Glutamatergic neuron (in vitro differentiated cells): Measurements from ENCODE around the gene LITAF. TPM values are rescaled to one million over a fixed set of nuclear protein-coding genes. Genes with fewer than 3 reads are reported as not detected.
A peak's percentile ranks its signal among the peaks of the same experiment; 100 is the strongest.

Source experiments
- DNase-seq: peaks from one replicate; pipeline ENCODE4 v3.0.0; 2022
- H3K27ac Mint-ChIP-seq: one replicate; pipeline ENCODE4 v1.8.0; 2020; ENCODE audit warnings: mild to moderate bottlenecking, mixed read lengths, inconsistent platforms; ENCODE audit not compliant: unreplicated experiment
- H3K27me3 Mint-ChIP-seq: one replicate; pipeline ENCODE4 v1.8.0; 2020; ENCODE audit warnings: mild to moderate bottlenecking, moderate library complexity, mixed read lengths, inconsistent platforms; ENCODE audit not compliant: unreplicated experiment
- H3K36me3 Mint-ChIP-seq: one replicate; pipeline ENCODE4 v1.8.0; 2020; ENCODE audit warnings: mild to moderate bottlenecking, mixed read lengths, inconsistent platforms; ENCODE audit not compliant: unreplicated experiment
- H3K4me1 Mint-ChIP-seq: one replicate; pipeline ENCODE4 v1.8.0; 2020; ENCODE audit warnings: mild to moderate bottlenecking, low read depth, mixed read lengths, inconsistent platforms; ENCODE audit not compliant: unreplicated experiment
- H3K4me3 Mint-ChIP-seq: one replicate; pipeline ENCODE4 v1.8.0; 2020; ENCODE audit warnings: mild to moderate bottlenecking, mixed read lengths, inconsistent platforms; ENCODE audit not compliant: unreplicated experiment
- H3K9me3 Mint-ChIP-seq: one replicate; pipeline ENCODE4 v1.8.0; 2020; ENCODE audit warnings: mild to moderate bottlenecking, moderate library complexity, mixed read lengths, inconsistent platforms; ENCODE audit not compliant: unreplicated experiment
- total RNA-seq: library from RNA; stranded (reverse); fragmentation: NEBNext Ultra II Directional; extraction: Animal tissue kit (Norgen Biotek cat#: 25700); gene quantifications from one replicate; pipeline ENCODE4 v1.2.1, GENCODE V29; 2021; ENCODE audit not compliant: unreplicated experiment
- TF ChIP-seq, protein P1 (sequence below): fragments of 200-600 bp; sonication (generic); IDR thresholded peaks from one replicate; pipeline ENCODE4 v1.5.0; 2021; ENCODE audit not compliant: partially characterized antibody, unreplicated experiment

The LITAF gene
- total RNA-seq, 1 donor from 2014 or later, result 29.2 TPM

DNA sequence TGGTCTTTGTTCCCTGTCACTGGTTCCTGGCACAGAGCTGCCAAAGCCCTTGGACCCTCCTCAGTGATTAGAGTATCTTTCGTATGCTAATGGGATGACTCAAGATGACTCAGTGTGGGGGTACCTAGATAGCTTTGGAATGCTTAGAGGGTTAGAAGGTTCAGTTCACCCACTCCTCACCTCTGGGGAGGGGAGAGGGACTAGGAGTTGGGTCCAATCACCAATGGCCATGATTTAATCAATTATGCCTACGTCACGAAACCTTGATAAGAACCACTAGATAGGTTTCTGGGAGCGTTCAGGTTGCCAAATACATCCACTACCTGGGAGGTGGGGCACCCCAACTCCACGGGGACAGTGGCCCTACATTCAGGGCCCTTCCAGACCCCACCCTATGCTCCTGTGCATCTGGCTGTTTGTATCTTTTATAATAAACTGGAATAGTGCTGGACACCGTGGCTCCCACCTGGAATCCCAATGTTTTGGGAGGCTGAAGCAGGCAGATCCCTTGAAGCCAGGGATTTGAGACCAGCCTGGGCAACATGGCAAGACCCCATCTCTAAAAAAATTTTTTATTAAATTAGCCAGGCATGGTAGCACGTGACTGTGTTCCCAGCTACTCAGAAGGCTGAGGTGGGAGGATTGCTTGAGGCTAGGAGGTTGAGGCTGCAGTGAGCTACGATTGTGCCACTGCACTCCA, 29.2 kb upstream of the LITAF start:
- TF ChIP-seq, protein P1, sequence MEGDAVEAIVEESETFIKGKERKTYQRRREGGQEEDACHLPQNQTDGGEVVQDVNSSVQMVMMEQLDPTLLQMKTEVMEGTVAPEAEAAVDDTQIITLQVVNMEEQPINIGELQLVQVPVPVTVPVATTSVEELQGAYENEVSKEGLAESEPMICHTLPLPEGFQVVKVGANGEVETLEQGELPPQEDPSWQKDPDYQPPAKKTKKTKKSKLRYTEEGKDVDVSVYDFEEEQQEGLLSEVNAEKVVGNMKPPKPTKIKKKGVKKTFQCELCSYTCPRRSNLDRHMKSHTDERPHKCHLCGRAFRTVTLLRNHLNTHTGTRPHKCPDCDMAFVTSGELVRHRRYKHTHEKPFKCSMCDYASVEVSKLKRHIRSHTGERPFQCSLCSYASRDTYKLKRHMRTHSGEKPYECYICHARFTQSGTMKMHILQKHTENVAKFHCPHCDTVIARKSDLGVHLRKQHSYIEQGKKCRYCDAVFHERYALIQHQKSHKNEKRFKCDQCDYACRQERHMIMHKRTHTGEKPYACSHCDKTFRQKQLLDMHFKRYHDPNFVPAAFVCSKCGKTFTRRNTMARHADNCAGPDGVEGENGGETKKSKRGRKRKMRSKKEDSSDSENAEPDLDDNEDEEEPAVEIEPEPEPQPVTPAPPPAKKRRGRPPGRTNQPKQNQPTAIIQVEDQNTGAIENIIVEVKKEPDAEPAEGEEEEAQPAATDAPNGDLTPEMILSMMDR, result no peak
- peaks cover 8% of the 10 kb centered on the region for H3K27me3 Mint-ChIP-seq
- H3K36me3 Mint-ChIP-seq, result no peaks in the 10 kb centered on the region
- no peak overlapping the region for H3K4me3 Mint-ChIP-seq
- no peak overlapping the region for H3K27ac Mint-ChIP-seq
- no peak for DNase-seq
- peaks cover 8% of the 10 kb centered on the region for H3K4me1 Mint-ChIP-seq
- peaks cover 5% of the 10 kb centered on the region for H3K9me3 Mint-ChIP-seq

DNA sequence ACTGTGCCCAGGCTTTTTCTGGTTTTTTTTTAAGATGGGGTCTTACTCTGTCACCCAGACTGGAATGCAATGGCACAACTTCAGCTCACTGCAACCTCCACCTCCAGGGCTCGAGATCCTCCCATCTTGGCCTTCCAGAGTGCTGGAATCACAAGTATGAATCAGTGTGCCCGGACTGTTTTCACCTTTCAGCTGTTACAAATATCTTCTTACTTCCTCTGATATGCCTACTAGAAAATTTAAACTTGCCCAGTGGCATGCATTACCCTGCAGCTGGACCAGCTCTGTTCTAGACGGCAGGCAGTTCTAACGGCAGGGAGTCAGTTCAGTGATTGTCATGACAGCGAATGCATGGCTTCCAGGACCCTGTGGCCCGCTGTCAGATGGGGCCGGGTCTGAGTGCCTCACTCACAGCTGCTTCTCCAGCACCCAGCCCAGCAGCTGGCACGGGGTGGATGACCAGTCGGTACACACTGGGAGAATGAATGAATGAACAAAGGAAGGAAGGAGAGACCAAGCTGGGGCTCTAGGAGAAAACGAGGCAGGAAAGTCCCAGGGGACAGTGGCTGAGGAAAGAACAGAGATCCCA, 28.0 kb upstream of the LITAF start:
- peaks cover 9% of the 10 kb centered on the region for H3K27me3 Mint-ChIP-seq
- DNase-seq, result no peak
- no peak overlapping the region for H3K27ac Mint-ChIP-seq
- peaks cover 18% of the 10 kb centered on the region for H3K4me1 Mint-ChIP-seq
- no peak overlapping the region for H3K4me3 Mint-ChIP-seq
- TF ChIP-seq, protein P1, result no peak
- no peaks in the 10 kb centered on the region for H3K36me3 Mint-ChIP-seq
- H3K9me3 Mint-ChIP-seq, result peaks cover 6% of the 10 kb centered on the region

DNA sequence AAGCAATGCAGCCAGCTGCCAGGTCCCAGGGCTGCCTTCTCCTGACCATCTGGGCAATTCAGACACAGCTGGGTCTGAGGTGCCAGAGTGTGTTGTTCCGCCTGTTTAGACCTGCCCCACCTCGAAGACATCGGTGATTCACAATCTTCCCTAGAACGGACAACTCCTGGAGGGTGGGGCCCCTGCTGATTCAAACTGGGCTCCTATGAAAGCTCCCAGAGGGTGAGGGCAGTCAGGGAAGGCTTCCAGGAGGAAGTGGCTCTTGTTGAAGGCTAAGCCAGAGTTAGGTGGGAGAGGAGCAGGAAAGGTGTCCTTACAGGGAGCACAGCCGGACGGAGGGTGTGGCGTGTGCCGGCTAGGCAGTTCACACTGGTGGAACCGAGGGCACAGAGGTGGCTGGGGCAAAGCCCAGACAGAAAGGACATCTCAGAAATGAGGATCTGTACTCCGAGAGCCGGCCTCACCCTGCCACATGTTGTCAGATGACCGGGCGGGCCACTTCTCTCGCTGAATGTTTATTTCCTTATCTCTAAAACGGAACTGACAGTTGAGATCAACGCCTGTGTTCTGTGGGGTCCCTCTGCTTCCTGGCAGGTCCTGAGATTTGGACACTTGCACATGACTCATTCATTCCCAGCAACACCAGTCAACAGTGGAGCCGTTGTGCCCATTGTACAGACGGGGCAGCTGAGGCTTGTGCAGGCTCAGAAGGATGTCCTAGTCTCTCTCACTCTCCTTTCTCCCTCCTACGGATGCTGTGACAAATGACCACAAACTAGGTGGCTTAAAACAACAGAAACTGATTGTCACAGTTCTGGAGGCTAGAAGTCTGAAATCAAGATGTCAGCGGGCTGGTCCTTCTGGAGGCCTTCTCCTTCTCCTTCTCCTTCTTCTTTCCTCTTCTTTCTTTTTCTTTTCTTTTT, 26.9 kb upstream of the LITAF start:
- H3K9me3 Mint-ChIP-seq, result peaks cover 9% of the 10 kb centered on the region
- H3K36me3 Mint-ChIP-seq, result no peaks in the 10 kb centered on the region
- peaks cover 24% of the 10 kb centered on the region for H3K4me1 Mint-ChIP-seq
- H3K27me3 Mint-ChIP-seq, result peaks cover 10% of the 10 kb centered on the region
- H3K4me3 Mint-ChIP-seq, result no peak overlapping the region
- H3K27ac Mint-ChIP-seq, result peak overlapping the region; percentile 62
- DNase-seq, result no peak
- TF ChIP-seq, protein P1, result no peak

DNA sequence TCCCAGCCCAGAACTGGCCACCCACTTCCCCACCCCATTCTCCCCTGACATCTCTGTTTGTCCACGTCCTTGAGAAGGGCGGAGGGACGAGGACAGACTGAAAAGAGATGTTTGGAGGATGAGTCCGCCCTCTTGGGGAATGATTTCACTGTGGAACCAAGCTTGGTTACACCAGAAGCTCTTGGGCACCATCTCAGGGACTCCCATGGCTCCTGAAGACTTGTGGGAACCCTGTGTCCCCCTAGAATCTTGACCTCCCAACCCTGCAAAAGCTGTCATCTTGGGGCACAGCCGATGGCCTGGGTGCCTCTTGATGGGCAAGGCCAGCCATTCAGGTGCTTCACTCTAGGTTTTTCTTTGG, 25.9 kb upstream of the LITAF start:
- H3K9me3 Mint-ChIP-seq, result peaks cover 9% of the 10 kb centered on the region
- peaks cover 10% of the 10 kb centered on the region for H3K27me3 Mint-ChIP-seq
- no peak overlapping the region for H3K27ac Mint-ChIP-seq
- H3K4me1 Mint-ChIP-seq, result peaks cover 29% of the 10 kb centered on the region
- no peaks in the 10 kb centered on the region for H3K36me3 Mint-ChIP-seq
- no peak overlapping the region for H3K4me3 Mint-ChIP-seq
- no peak for DNase-seq
- TF ChIP-seq, protein P1, result no peak
